ENCODE measurements around the gene PLCD1. TPM values are rescaled to one million over a fixed set of nuclear protein-coding genes. Genes with fewer than 3 reads are reported as not detected.

The PLCD1 gene
- total RNA-seq, 1 donor from 2014 or later, result 68.5 TPM

- no peak for DNase-seq (ENCODE audit: extremely low spot score in 2 of 2)
- Histone ChIP-seq H3K9me3 (no peaks in the 10 kb centered on the region), H3K27me3 (no peaks in the 10 kb centered on the region), H3K4me3 (no peak overlapping the region), H3K36me3 (peaks cover 4 to 19% of the 10 kb centered on the region in 2 donors), H3K4me1 (peaks cover 37% of the 10 kb centered on the region), H3K27ac (peak overlapping the region; percentile 61)
- intact Hi-C loops (cut with DNase I), result loop anchor here (10.0 kb wide), 1 partner anchor 148 kb away; no protein-coding TSS in a partner anchor
- TF ChIP-seq CTCF (IDR thresholded peaks at IDR 0.05) (no peak), POLR2A (IDR thresholded peaks at IDR 0.05) (no peak), POLR2AphosphoS5 (IDR thresholded peaks at IDR 0.05; ENCODE audit: insufficient read depth in 1 of 2, low read depth in 1 of 2) (no peak)
Observed at GRCh38 chr3:38002940-38003339, 26.5 kb downstream of the PLCD1 start.

GRCh38 chr3:38002291-38002876, 27.1 kb downstream of the PLCD1 start:
- peaks cover 42% of the 10 kb centered on the region for H3K4me1 ChIP-seq
- intact Hi-C loops (cut with DNase I), result loop anchor here (10.0 kb wide), 1 partner anchor 148 kb away; no protein-coding TSS in a partner anchor
- no peaks in the 10 kb centered on the region for H3K27me3 ChIP-seq
- no peak overlapping the region for H3K27ac ChIP-seq
- TF ChIP-seq CTCF (IDR thresholded peaks at IDR 0.05) (no peak), POLR2A (IDR thresholded peaks at IDR 0.05) (no peak), POLR2AphosphoS5 (IDR thresholded peaks at IDR 0.05; ENCODE audit: insufficient read depth in 1 of 2, low read depth in 1 of 2) (no peak)
- DNase-seq (ENCODE audit: extremely low spot score in 2 of 2), result no peak
- peaks cover 4 to 16% of the 10 kb centered on the region in 2 donors for H3K36me3 ChIP-seq
- no peak overlapping the region for H3K4me3 ChIP-seq
- no peaks in the 10 kb centered on the region for H3K9me3 ChIP-seq

DNA sequence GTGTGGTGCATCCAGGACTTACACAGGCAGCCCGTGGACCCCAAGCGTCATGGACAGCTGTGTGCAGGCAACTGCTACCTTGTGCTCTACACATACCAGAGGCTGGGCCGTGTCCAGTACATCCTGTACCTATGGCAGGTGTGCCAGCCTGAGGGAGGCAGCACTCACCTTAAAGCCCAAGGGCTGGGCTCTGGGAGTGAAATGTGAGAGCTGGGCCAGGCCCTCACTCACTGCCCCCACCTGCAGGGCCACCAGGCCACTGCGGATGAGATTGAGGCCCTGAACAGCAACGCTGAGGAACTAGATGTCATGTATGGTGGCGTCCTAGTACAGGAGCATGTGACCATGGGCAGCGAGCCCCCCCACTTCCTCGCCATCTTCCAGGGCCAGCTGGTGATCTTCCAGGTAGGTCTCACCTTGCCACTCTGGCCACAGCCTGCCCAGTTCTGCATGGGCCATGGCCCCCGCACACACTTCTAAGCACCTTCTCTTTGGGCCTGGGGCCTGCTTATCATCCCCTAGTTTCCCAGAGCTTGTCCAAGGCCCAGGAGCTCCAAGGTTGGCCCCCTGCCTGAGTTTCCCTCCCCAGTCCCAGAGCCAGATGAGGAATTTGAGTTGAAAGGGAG, 27.9 kb downstream of the PLCD1 start:
- Histone ChIP-seq H3K27me3 (no peaks in the 10 kb centered on the region), H3K4me1 (peaks cover 50% of the 10 kb centered on the region), H3K4me3 (no peak overlapping the region), H3K27ac (no peak overlapping the region), H3K36me3 (peaks cover 4 to 9% of the 10 kb centered on the region in 2 donors), H3K9me3 (no peaks in the 10 kb centered on the region)
- intact Hi-C loops (cut with DNase I), result loop anchor here (10.0 kb wide), 1 partner anchor 147 kb away; no protein-coding TSS in a partner anchor
- no peak for DNase-seq (ENCODE audit: extremely low spot score in 2 of 2)
- TF ChIP-seq POLR2A (IDR thresholded peaks at IDR 0.05) (no peak), CTCF (IDR thresholded peaks at IDR 0.05) (no peak), POLR2AphosphoS5 (IDR thresholded peaks at IDR 0.05; ENCODE audit: insufficient read depth in 1 of 2, low read depth in 1 of 2) (no peak)

- DNase-seq (ENCODE audit: extremely low spot score in 2 of 2), result no peak
- intact Hi-C loops (cut with DNase I), result loop anchor here (10.0 kb wide), 1 partner anchor 146 kb away; no protein-coding TSS in a partner anchor
- TF ChIP-seq POLR2AphosphoS5 (IDR thresholded peaks at IDR 0.05; ENCODE audit: insufficient read depth in 1 of 2, low read depth in 1 of 2), result no peak
- no peak for TF ChIP-seq CTCF (IDR thresholded peaks at IDR 0.05)
- no peak for TF ChIP-seq POLR2A (IDR thresholded peaks at IDR 0.05)
- Histone ChIP-seq H3K27me3 (no peaks in the 10 kb centered on the region), H3K4me3 (no peak overlapping the region), H3K9me3 (no peaks in the 10 kb centered on the region), H3K36me3 (peaks cover 4 to 9% of the 10 kb centered on the region in 2 donors), H3K4me1 (peaks cover 50% of the 10 kb centered on the region), H3K27ac (no peak overlapping the region)
Observed at GRCh38 chr3:38000965-38001455, 28.4 kb downstream of the PLCD1 start.

All from vagina (tissue), 2 donors.